HL-60 (cell line): ENCODE results near the gene BCL11B.

Source experiments
- DNase-seq, 2 experiments: peaks; one replicate each; pipeline ENCODE4 v3.0.0-alpha.2; 2010 to 2020; ENCODE audit warnings: low read depth in 1 of 2, low spot score in 1 of 2
- H3K27ac ChIP-seq: fragments of 250-450 bp; sonication (Bioruptor Pico); replicated peaks from 2 replicates; pipeline ENCODE4 v1.5.1; 2020; ENCODE audit warnings: mild to moderate bottlenecking, moderate library complexity
- H3K27me3 ChIP-seq: fragments of 250-450 bp; sonication (Bioruptor Pico); 2 replicates; pipeline ENCODE4 v1.5.1; 2021; ENCODE audit warnings: mild to moderate bottlenecking, moderate library complexity; ENCODE audit not compliant: insufficient read depth, poor library complexity, severe bottlenecking
- H3K4me3 ChIP-seq: replicated peaks from 2 replicates; pipeline ENCODE4 v1.5.1; 2011; ENCODE audit warnings: mild to moderate bottlenecking, control low read depth, low read length; ENCODE audit not compliant: insufficient read depth
- GABPA ChIP-seq: IDR thresholded peaks from 2 replicates; pipeline ENCODE4 v1.6.1; 2012; ENCODE audit warnings: low read depth
- POLR2AphosphoS5 ChIP-seq: IDR thresholded peaks from 2 replicates; pipeline ENCODE4 v1.6.1; 2012; ENCODE audit warnings: low read depth
- SPI1 ChIP-seq: IDR thresholded peaks from 2 replicates; pipeline ENCODE4 v1.6.1; 2012; ENCODE audit warnings: low read depth, mild to moderate bottlenecking, borderline replicate concordance
- TF ChIP-seq, protein P1 (sequence below): IDR thresholded peaks from 2 replicates; pipeline ENCODE4 v1.6.1; 2012; ENCODE audit warnings: low read depth; ENCODE audit not compliant: insufficient replicate concordance
- TF ChIP-seq, protein P2 (sequence below): IDR thresholded peaks from one replicate; pipeline ENCODE4 v1.5.1; 2011; ENCODE audit warnings: low read length, control low read depth, inconsistent platforms; ENCODE audit not compliant: insufficient read depth

The BCL11B gene

DNA sequence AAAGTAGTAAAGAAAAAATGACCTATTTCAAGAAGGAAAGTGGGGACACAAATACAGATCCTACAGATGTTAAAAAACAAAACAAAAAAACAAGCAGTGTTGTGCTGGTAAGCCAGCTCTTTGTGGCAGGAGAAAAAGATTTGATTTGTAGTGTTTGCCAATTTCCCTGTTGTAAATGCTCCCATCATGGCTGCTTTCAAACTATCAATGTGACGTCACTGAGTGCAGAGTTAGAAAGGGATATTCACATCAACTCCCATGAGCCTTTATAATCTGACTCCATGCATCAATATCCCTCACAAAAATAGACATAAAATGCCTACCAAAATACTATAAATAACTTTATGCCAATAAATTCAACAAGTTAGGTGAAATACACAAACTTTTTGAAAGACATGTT is 32.2 kb upstream of the BCL11B start:
- no peak for DNase-seq

DNA sequence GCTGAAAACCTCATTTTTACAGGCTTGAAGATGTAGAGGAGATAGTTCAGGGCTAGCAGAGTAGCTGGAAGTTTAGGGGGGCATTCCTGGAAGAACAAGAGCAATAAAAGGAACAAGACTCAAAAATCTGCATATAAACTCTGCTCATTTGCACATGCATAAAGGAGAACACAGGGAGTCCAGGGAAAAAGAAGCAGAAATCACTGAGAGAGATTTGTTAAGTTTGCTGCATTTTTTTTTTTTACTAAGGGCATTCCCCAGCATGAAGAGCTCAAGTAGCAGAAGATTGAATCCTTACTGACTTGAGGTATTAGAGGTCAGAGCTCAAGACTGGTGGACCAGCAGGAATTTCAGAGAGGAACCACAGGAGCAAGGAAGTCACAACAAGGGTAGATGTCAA is 28.2 kb upstream of the BCL11B start:
- Histone ChIP-seq H3K4me3 (no peak overlapping the region), H3K27ac (no peak overlapping the region), H3K27me3 (peaks cover 3% of the 10 kb centered on the region)
- no peak for DNase-seq
- TF ChIP-seq, protein P1, sequence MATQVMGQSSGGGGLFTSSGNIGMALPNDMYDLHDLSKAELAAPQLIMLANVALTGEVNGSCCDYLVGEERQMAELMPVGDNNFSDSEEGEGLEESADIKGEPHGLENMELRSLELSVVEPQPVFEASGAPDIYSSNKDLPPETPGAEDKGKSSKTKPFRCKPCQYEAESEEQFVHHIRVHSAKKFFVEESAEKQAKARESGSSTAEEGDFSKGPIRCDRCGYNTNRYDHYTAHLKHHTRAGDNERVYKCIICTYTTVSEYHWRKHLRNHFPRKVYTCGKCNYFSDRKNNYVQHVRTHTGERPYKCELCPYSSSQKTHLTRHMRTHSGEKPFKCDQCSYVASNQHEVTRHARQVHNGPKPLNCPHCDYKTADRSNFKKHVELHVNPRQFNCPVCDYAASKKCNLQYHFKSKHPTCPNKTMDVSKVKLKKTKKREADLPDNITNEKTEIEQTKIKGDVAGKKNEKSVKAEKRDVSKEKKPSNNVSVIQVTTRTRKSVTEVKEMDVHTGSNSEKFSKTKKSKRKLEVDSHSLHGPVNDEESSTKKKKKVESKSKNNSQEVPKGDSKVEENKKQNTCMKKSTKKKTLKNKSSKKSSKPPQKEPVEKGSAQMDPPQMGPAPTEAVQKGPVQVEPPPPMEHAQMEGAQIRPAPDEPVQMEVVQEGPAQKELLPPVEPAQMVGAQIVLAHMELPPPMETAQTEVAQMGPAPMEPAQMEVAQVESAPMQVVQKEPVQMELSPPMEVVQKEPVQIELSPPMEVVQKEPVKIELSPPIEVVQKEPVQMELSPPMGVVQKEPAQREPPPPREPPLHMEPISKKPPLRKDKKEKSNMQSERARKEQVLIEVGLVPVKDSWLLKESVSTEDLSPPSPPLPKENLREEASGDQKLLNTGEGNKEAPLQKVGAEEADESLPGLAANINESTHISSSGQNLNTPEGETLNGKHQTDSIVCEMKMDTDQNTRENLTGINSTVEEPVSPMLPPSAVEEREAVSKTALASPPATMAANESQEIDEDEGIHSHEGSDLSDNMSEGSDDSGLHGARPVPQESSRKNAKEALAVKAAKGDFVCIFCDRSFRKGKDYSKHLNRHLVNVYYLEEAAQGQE: no peak
- TF ChIP-seq POLR2AphosphoS5 (no peak), GABPA (no peak), SPI1 (no peak)
- TF ChIP-seq, protein P2, sequence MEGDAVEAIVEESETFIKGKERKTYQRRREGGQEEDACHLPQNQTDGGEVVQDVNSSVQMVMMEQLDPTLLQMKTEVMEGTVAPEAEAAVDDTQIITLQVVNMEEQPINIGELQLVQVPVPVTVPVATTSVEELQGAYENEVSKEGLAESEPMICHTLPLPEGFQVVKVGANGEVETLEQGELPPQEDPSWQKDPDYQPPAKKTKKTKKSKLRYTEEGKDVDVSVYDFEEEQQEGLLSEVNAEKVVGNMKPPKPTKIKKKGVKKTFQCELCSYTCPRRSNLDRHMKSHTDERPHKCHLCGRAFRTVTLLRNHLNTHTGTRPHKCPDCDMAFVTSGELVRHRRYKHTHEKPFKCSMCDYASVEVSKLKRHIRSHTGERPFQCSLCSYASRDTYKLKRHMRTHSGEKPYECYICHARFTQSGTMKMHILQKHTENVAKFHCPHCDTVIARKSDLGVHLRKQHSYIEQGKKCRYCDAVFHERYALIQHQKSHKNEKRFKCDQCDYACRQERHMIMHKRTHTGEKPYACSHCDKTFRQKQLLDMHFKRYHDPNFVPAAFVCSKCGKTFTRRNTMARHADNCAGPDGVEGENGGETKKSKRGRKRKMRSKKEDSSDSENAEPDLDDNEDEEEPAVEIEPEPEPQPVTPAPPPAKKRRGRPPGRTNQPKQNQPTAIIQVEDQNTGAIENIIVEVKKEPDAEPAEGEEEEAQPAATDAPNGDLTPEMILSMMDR: no peak

More for the DNA sequence above, 32.2 kb upstream of the BCL11B start:
- no peak overlapping the region for H3K27ac ChIP-seq
- no peak overlapping the region for H3K4me3 ChIP-seq
- peaks cover 3% of the 10 kb centered on the region for H3K27me3 ChIP-seq
- TF ChIP-seq POLR2AphosphoS5 (no peak), GABPA (no peak), SPI1 (no peak)
- TF ChIP-seq, protein P2: no peak
- TF ChIP-seq, protein P1: no peak

DNA sequence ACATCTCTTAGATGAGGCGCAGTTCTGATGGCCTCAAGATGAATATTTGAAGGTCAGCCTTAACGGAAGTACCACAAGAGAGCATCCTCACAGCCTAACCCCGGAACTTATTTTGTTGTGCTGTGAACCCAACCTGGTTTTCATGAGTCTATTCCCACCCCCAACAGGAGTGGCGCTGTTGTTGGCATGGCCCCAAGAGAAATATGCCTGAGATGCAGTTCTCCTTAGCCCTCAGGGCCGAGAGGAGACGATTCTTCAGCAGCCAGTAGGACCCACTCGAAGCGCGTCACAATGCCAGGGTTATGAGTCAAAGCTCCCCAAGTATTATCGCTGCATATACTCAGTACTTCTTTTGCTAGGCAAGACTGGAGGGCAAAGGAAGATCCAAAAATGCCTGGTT is 24.5 kb upstream of the BCL11B start:
- Histone ChIP-seq H3K4me3 (no peak overlapping the region), H3K27me3 (no peaks in the 10 kb centered on the region), H3K27ac (no peak overlapping the region)
- TF ChIP-seq POLR2AphosphoS5: no peak
- TF ChIP-seq GABPA: no peak
- TF ChIP-seq, protein P2: no peak
- TF ChIP-seq, protein P1: no peak
- no peak for TF ChIP-seq SPI1
- DNase-seq: no peak
